Loucy (cell line): ENCODE data around the gene TMEM203.

Source experiments
- H2AFZ ChIP-seq: fragments of 200-600 bp; sonication (generic); 2 replicates; pipeline ENCODE4 v1.6.0; 2016; ENCODE audit warnings: antibody characterized with exemption, mild to moderate bottlenecking, low read length, moderate library complexity
- H3F3A ChIP-seq: fragments of 200-600 bp; 2 replicates; pipeline ENCODE4 v1.6.0; 2016; ENCODE audit warnings: antibody characterized with exemption, low read depth, mild to moderate bottlenecking
- H3K27me3 ChIP-seq: fragments of 200-600 bp; sonication (generic); 2 replicates; pipeline ENCODE4 v1.6.1; 2014; ENCODE audit warnings: low read length, mild to moderate bottlenecking; ENCODE audit not compliant: insufficient read depth, poor library complexity, severe bottlenecking
- H3K36me3 ChIP-seq: fragments of 200-600 bp; sonication (generic); 2 replicates; pipeline ENCODE4 v1.6.1; 2016; ENCODE audit warnings: low read length; ENCODE audit not compliant: insufficient read depth
- H3K4me1 ChIP-seq: fragments of 200-600 bp; sonication (generic); 2 replicates; pipeline ENCODE4 v1.5.1; 2014; ENCODE audit warnings: low read length, mild to moderate bottlenecking; ENCODE audit not compliant: insufficient read depth, poor library complexity, severe bottlenecking
- H3K4me2 ChIP-seq: fragments of 200-600 bp; sonication (generic); 2 replicates; pipeline ENCODE4 v1.6.0; 2014; ENCODE audit warnings: antibody characterized with exemption, low read length, low read depth, mild to moderate bottlenecking; ENCODE audit not compliant: poor library complexity, severe bottlenecking
- H3K4me3 ChIP-seq: fragments of 200-600 bp; sonication (generic); 2 replicates; pipeline ENCODE4 v1.5.1; 2014; ENCODE audit warnings: low read length, mild to moderate bottlenecking, mixed read lengths; ENCODE audit not compliant: poor library complexity, severe bottlenecking
- H3K79me2 ChIP-seq: fragments of 200-600 bp; sonication (generic); 2 replicates; pipeline ENCODE4 v1.6.1; 2014; ENCODE audit warnings: low read length; ENCODE audit not compliant: insufficient read depth
- H3K9ac ChIP-seq: fragments of 200-600 bp; sonication (generic); 2 replicates; pipeline ENCODE4 v1.6.0; 2014; ENCODE audit warnings: mild to moderate bottlenecking, low read depth, low read length, moderate library complexity; ENCODE audit not compliant: poor library complexity, severe bottlenecking
- H3K9me2 ChIP-seq: fragments of 200-600 bp; sonication (generic); replicated peaks from 2 replicates; pipeline ENCODE4 v1.6.1; 2016; ENCODE audit warnings: low read depth, low read length, mixed read lengths
- H3K9me3 ChIP-seq: fragments of 200-600 bp; sonication (generic); 2 replicates; pipeline ENCODE4 v1.6.1; 2014; ENCODE audit warnings: mild to moderate bottlenecking, antibody characterized with exemption, low read length, low read depth; ENCODE audit not compliant: insufficient read depth
- H4K20me1 ChIP-seq: fragments of 200-600 bp; sonication (generic); 2 replicates; pipeline ENCODE4 v1.6.0; 2014; ENCODE audit warnings: antibody characterized with exemption, low read length, mild to moderate bottlenecking; ENCODE audit not compliant: insufficient read depth, poor library complexity, severe bottlenecking
- EZH2phosphoT487 ChIP-seq: fragments of 200-600 bp; IDR thresholded peaks from 2 replicates; pipeline ENCODE4 v1.6.1; 2018; ENCODE audit warnings: antibody characterized with exemption, mild to moderate bottlenecking, moderate library complexity, borderline replicate concordance
- TF ChIP-seq, protein P1 (sequence below): fragments of 200-600 bp; sonication (generic); conservative IDR thresholded peaks from 2 replicates; pipeline ENCODE4 v1.5.1; 2014; ENCODE audit warnings: mild to moderate bottlenecking, antibody characterized with exemption, low read length

The TMEM203 gene

GRCh38 chr9:137195525-137196220 lies 9.8 kb downstream of the TMEM203 start:
- Histone ChIP-seq H3K9ac (no peak overlapping the region), H4K20me1 (peaks cover 14% of the 10 kb centered on the region), H3K4me1 (peaks cover 16% of the 10 kb centered on the region), H3K4me3 (no peak overlapping the region), H3K9me2 (no peaks in the 10 kb centered on the region), H3K79me2 (peaks cover 39% of the 10 kb centered on the region), H3K36me3 (peaks cover 7% of the 10 kb centered on the region; the same call in 1 of the 2 replicates), H3F3A (no peaks in the 10 kb centered on the region), H3K27me3 (no peaks in the 10 kb centered on the region), H3K4me2 (peak overlapping the region; percentile 27), H3K9me3 (no peaks in the 10 kb centered on the region), H2AFZ (no peak overlapping the region)
- no peak for TF ChIP-seq EZH2phosphoT487
- TF ChIP-seq, protein P1, sequence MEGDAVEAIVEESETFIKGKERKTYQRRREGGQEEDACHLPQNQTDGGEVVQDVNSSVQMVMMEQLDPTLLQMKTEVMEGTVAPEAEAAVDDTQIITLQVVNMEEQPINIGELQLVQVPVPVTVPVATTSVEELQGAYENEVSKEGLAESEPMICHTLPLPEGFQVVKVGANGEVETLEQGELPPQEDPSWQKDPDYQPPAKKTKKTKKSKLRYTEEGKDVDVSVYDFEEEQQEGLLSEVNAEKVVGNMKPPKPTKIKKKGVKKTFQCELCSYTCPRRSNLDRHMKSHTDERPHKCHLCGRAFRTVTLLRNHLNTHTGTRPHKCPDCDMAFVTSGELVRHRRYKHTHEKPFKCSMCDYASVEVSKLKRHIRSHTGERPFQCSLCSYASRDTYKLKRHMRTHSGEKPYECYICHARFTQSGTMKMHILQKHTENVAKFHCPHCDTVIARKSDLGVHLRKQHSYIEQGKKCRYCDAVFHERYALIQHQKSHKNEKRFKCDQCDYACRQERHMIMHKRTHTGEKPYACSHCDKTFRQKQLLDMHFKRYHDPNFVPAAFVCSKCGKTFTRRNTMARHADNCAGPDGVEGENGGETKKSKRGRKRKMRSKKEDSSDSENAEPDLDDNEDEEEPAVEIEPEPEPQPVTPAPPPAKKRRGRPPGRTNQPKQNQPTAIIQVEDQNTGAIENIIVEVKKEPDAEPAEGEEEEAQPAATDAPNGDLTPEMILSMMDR = no peak

GRCh38 chr9:137194909-137195308 lies 10.5 kb downstream of the TMEM203 start:
- H2AFZ ChIP-seq = no peak overlapping the region
- no peaks in the 10 kb centered on the region for H3K9me2 ChIP-seq
- peaks cover 22% of the 10 kb centered on the region for H4K20me1 ChIP-seq
- TF ChIP-seq, protein P1 = no peak
- TF ChIP-seq EZH2phosphoT487 = no peak
- peaks cover 7% of the 10 kb centered on the region; the same call in 1 of the 2 replicates for H3K36me3 ChIP-seq
- peak overlapping the region; percentile 27 for H3K4me2 ChIP-seq
- H3K4me1 ChIP-seq = peaks cover 21% of the 10 kb centered on the region
- no peak overlapping the region for H3K4me3 ChIP-seq
- no peaks in the 10 kb centered on the region for H3K9me3 ChIP-seq
- no peaks in the 10 kb centered on the region for H3K27me3 ChIP-seq
- no peaks in the 10 kb centered on the region for H3F3A ChIP-seq
- no peak overlapping the region for H3K9ac ChIP-seq
- peaks cover 47% of the 10 kb centered on the region for H3K79me2 ChIP-seq

GRCh38 chr9:137194388-137194787 lies 11.1 kb downstream of the TMEM203 start:
- H3K4me2 ChIP-seq = peak overlapping the region; percentile 27
- peaks cover 48% of the 10 kb centered on the region for H3K79me2 ChIP-seq
- peaks cover 7% of the 10 kb centered on the region; the same call in 1 of the 2 replicates for H3K36me3 ChIP-seq
- no peaks in the 10 kb centered on the region for H3K9me2 ChIP-seq
- TF ChIP-seq, protein P1 = no peak
- no peak for TF ChIP-seq EZH2phosphoT487
- no peak overlapping the region for H3K4me3 ChIP-seq
- no peak overlapping the region for H3K9ac ChIP-seq
- H3F3A ChIP-seq = no peaks in the 10 kb centered on the region
- no peaks in the 10 kb centered on the region for H3K9me3 ChIP-seq
- H3K27me3 ChIP-seq = no peaks in the 10 kb centered on the region
- no peak overlapping the region for H2AFZ ChIP-seq
- H3K4me1 ChIP-seq = peaks cover 25% of the 10 kb centered on the region
- peaks cover 23% of the 10 kb centered on the region for H4K20me1 ChIP-seq
